Left lung (tissue), 10 donors: Measurements from ENCODE around the gene TRMU. TPM values are rescaled to one million over a fixed set of nuclear protein-coding genes. Genes with fewer than 3 reads are reported as not detected.

Experiments
- ATAC-seq: fragments of 200-7000 bp; cut with Tn5 transposase; one replicate; pipeline ENCODE4 v1.9.1; 2020; ENCODE audit warnings: moderate library complexity
- DNase-seq, 4 donors: peaks; one replicate each; pipeline ENCODE4 v3.0.0-alpha.2; 2013 to 2020
- H3K27ac ChIP-seq, 2 donors: fragments of 200-600 bp; sonication (generic) in 1 of 2; one replicate each; pipeline versions ENCODE4 v1.5.0 to v1.8.0; 2020 to 2021
- H3K27me3 ChIP-seq, 2 donors: fragments of 200-600 bp; sonication (generic) in 1 of 2; one replicate each; pipeline versions ENCODE4 v1.5.0 to v1.8.0; 2020 to 2021
- H3K36me3 ChIP-seq, 2 donors: fragments of 200-600 bp; sonication (generic) in 1 of 2; one replicate each; pipeline versions ENCODE4 v1.5.0 to v1.8.0; 2020 to 2021
- H3K4me1 ChIP-seq, 2 donors: fragments of 200-600 bp; one replicate each; pipeline ENCODE4 v1.8.0; 2021
- H3K4me3 ChIP-seq, 2 donors: fragments of 200-600 bp; sonication (generic) in 1 of 2; one replicate each; pipeline versions ENCODE4 v1.5.0 to v1.8.0; 2020 to 2021; ENCODE audit warnings: mild to moderate bottlenecking in 1 of 2
- H3K9me3 ChIP-seq, 2 donors: fragments of 200-600 bp; sonication (generic) in 1 of 2; one replicate each; pipeline versions ENCODE4 v1.5.0 to v1.8.0; 2020 to 2021
- CTCF ChIP-seq, 2 donors: fragments of 200-600 bp; sonication (generic) in 1 of 2; IDR thresholded peaks; one replicate each; pipeline versions ENCODE4 v1.5.0 to v1.8.0; 2021; ENCODE audit warnings: antibody characterized with exemption in 2 of 2
- intact Hi-C, 2 donors: fragments of 100-400 bp; cut with DNase I; formaldehyde crosslinking; loops; one replicate each; pipeline versions ENCODE4 v1.11.2 to v1.14.2; 2022
- polyA plus RNA-seq, 6 donors: library from polyadenylated mRNA; unstranded; fragments of 120-200 nt; gene quantifications; one replicate each; pipeline ENCODE4 v1.2.1, GENCODE V29; 2013; ENCODE audit not compliant: insufficient read length in 6 of 6
- total RNA-seq, 2 donors: library from RNA; stranded (reverse); fragmentation: NEBNext Ultra II Directional; extraction: Animal tissue kit (Norgen Biotek cat#: 25700); gene quantifications; one replicate each; pipeline ENCODE4 v1.2.1, GENCODE V29; 2021
- donor health status: DM: no; HTN: yes; CAD: no.
- donor health status: DM: no; HTN: no; CAD: no.

Gene TRMU
- total and polyA plus RNA-seq, 8 donors, result 34.1 to 53.1 (median 42.5) TPM

DNA sequence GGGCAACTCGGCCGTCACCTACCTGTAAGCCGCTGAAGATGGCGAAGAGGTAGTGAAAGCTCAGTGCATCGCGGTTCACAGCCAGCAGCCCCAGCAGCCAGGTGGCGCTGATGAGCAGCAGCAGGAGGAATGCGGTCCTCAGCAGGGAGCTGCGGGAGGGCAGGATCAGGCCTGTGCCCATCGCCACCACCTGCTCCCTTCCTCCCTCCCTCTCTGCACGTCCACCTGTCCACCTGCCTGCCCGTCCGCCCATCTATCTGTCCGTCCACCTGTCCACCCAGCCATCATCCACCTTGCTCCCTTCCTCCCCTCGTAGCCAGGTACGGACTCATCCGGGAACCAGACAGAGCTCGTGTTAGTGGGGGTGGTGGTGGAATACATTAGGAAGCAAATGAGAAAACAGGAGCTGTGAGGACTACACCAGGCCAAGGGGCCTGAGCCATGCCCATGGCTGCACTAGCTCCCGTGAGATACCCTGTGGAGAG, 32.2 kb downstream of the TRMU start:
- Histone ChIP-seq H3K4me1 (peaks cover 0 to 6% of the 10 kb centered on the region in 2 donors), H3K9me3 (no peaks in the 10 kb centered on the region), H3K27ac (no peak overlapping the region), H3K27me3 (peaks cover 0 to 34% of the 10 kb centered on the region in 2 donors), H3K4me3 (no peak overlapping the region), H3K36me3 (peaks cover 0 to 28% of the 10 kb centered on the region in 2 donors)
- DNase-seq, result peak in 3 of 4 donors; percentile 60 to 92 (median 62)
- ATAC-seq, result peak; percentile 86
- TF ChIP-seq CTCF (IDR thresholded peaks at IDR 0.05), result peak; percentile 78 to 86
- intact Hi-C loops, result loop anchor here in 1 of 2 donors (5.0 kb wide), 1 partner anchor 175 kb away; no protein-coding TSS in a partner anchor

DNA sequence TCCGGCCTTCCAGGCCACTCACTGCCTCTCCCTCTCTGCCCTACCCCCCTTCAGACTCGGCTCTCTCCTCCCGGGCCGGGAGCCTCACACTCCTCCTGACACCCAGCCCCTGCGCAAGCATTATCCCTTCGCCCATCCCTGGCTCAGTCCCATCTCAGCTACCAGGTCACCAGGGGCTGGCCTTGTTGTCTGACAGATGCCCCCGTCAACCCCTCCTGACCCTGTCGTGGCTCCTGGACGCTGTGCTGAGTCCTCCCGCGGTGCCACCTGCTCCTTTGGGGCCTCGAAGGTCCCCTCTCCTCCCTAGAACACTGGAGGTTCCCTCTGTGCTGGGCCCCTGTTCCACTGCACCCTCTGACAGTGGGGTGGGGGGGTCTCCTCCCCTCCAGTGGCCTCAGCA, 32.9 kb downstream of the TRMU start:
- intact Hi-C loops, result loop anchor here in 1 of 2 donors (5.0 kb wide), 1 partner anchor 174 kb away; no protein-coding TSS in a partner anchor
- H3K36me3 ChIP-seq, result peaks cover 0 to 24% of the 10 kb centered on the region in 2 donors
- no peaks in the 10 kb centered on the region for H3K9me3 ChIP-seq
- peaks cover 0 to 6% of the 10 kb centered on the region in 2 donors for H3K4me1 ChIP-seq
- peaks cover 0 to 34% of the 10 kb centered on the region in 2 donors for H3K27me3 ChIP-seq
- no peak overlapping the region for H3K4me3 ChIP-seq
- peak in 1 of 4 donors; percentile 59 for DNase-seq
- no peak for TF ChIP-seq CTCF (IDR thresholded peaks at IDR 0.05)
- no peak overlapping the region for H3K27ac ChIP-seq
- no peak for ATAC-seq

- peaks cover under 1 to 6% of the 10 kb centered on the region in 2 donors for H3K4me1 ChIP-seq
- intact Hi-C loops, result loop anchor here in 1 of 2 donors (5.0 kb wide), 1 partner anchor 173 kb away; no protein-coding TSS in a partner anchor
- peaks cover 0 to 34% of the 10 kb centered on the region in 2 donors for H3K27me3 ChIP-seq
- no peak overlapping the region for H3K27ac ChIP-seq
- ATAC-seq, result no peak
- no peak for TF ChIP-seq CTCF (IDR thresholded peaks at IDR 0.05)
- no peak overlapping the region for H3K4me3 ChIP-seq
- peak in 1 of 4 donors; percentile 71 for DNase-seq
- no peaks in the 10 kb centered on the region for H3K9me3 ChIP-seq
- peaks cover 0 to 17% of the 10 kb centered on the region in 2 donors for H3K36me3 ChIP-seq
Observed at GRCh38 chr22:46368871-46369715, 33.6 kb downstream of the TRMU start.

DNA sequence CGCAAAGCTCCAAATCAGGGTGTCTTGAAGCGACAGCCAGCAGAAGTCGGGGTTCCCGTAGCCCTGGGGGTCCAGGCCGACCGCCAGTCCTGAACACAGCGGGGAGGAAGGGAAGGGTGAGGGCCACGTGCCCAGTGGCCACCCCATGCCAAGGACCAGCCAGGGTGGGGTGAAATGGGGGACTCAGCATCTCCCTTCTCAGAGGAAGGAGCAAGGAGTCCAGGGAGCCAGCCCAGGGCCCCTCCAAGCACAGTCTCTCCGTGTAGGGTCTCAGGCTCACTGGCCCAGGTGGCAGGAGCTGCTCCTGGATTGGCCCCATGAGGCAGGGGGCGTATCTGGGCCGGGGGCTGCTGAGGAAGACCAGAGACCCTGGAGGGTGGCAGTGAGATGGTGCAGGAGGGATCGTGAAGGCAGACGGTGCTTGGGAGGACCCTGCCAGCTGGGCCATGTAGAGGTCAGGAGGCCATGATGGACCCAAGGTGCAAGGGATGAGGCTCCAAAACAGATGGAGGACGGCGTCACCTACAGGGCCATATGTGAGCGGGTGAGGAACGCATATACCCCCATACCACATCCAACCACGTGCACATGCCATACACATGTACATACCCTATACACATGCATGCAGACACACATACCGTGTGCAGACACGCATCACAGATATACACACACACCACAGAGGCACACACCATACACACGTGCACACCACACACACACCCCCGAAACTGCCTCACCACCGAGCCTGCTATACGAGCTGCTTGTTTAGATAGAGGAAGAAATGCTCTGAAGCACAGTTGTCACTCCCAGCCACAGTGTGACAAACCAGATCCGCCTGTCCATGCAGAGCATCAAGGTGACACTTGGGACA, 34.4 kb downstream of the TRMU start:
- H3K27ac ChIP-seq, result no peak overlapping the region
- H3K27me3 ChIP-seq, result peaks cover 0 to 34% of the 10 kb centered on the region in 2 donors
- peaks cover 0 to 10% of the 10 kb centered on the region in 2 donors for H3K36me3 ChIP-seq
- intact Hi-C loops, result loop anchor here in 1 of 2 donors (5.0 kb wide), 1 partner anchor 172 kb away; no protein-coding TSS in a partner anchor
- no peak overlapping the region for H3K4me3 ChIP-seq
- H3K4me1 ChIP-seq, result peaks cover 8 to 14% of the 10 kb centered on the region in 2 donors
- ATAC-seq (no peak), DNase-seq (peak in 1 of 4 donors; percentile 64)
- no peak for TF ChIP-seq CTCF (IDR thresholded peaks at IDR 0.05)
- no peaks in the 10 kb centered on the region for H3K9me3 ChIP-seq
